GM21737 (cell line): Measurements from ENCODE around the gene POLE.

ENCODE experiments used
- ATAC-seq: cut with Tn5 transposase; IDR thresholded peaks from one replicate; pipeline ENCODE4 v1.9.1; 2021; ENCODE audit warnings: mild to moderate bottlenecking, moderate library complexity; ENCODE audit not compliant: unreplicated experiment

POLE gene

DNA sequence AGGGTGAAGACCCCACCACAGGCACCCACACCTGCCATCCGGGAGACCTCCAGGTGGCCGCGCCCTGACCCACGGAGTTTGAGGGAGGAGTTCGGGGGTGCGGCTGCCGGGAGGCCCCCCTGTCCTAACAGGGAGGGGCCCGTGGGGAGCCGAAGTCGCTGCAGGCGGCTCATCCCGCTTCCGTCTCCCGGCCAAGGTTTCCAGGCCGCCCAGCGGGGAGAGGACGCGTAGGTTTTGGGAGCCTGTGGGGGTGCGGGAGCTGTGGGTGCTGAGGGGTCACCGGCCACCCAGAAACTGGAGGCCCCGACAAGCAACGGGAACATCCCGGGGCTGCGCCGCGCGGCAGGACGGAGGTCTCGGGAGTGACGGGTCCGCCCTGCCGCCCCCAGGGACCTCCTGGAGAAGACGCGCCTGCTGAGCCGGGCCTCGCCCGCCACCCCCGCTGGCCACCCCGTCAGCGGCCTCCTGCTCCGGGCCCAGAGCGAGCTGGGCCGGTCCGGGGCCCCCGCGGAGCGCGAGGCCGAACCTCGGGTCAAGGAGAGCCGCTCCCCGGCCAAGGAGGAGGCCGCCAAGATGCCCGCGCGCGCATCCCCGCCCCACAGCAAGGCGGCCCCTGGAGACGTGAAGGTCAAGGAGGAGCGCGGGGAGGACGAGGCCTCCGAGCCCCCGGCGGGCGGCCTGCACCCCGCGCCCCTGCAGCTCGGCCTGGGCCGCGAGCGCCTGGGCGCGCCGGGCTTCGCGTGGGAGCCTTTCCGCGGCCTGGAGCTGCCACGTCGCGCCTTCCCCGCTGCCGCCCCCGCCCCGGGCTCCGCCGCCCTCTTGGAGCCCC lies 104.3 kb downstream of the POLE start:
- no peak for ATAC-seq

DNA sequence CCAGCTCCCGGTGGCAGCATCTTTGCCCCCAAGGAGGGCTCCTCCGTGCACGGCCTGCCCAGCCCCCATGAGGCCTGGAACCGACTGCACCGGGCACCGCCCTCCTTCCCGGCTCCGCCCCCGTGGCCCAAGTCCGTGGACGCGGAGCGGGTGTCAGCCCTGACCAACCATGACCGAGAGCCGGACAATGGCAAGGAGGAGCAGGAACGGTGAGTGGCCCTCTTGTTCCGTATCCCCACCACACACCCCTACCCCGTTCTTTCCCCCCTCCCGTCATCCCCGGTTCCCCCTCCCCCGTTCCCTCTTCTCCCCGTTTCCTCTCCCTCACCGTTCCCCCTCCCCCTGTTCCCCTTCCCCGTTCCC lies 105.1 kb downstream of the POLE start:
- ATAC-seq, result no peak

DNA sequence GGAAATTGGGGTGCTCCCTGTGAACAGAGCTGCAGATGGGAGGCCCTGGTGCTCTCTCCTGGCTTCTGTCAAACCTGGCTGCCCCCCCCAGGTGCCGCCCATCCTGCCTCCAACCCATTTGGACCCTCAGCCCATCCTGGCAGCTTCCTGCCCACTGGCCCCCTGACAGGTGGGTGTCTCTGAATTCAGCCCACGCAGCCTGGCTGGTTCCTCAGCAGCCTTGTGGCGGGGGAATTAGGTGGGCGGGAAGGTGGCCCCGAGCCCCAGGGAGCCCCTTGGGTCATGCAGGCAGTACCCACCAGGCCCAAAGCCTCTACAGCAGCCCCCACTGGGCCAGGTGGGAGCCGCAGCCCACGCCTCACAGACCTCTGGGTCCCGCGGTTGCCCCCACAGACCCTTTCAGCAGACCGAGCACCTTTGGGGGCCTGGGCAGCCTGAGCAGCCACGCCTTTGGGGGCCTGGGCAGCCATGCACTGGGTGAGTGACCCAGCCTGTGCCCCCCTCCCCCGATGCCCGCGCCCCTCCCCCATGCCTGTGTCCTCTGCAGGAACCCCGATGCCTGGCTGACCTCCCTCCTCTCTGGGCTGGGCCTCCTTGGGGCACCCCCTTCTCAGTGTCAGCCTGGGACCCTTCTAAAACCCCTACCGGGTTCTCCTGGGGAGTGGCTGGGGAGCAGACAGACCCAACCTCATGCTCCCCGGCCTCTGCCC lies 105.6 kb downstream of the POLE start:
- no peak for ATAC-seq

- no peak for ATAC-seq
Observed at GRCh38 chr12:132580701-132581292, 106.3 kb downstream of the POLE start.

GRCh38 chr12:132579744-132580143 lies 107.4 kb downstream of the POLE start:
- no peak for ATAC-seq

DNA sequence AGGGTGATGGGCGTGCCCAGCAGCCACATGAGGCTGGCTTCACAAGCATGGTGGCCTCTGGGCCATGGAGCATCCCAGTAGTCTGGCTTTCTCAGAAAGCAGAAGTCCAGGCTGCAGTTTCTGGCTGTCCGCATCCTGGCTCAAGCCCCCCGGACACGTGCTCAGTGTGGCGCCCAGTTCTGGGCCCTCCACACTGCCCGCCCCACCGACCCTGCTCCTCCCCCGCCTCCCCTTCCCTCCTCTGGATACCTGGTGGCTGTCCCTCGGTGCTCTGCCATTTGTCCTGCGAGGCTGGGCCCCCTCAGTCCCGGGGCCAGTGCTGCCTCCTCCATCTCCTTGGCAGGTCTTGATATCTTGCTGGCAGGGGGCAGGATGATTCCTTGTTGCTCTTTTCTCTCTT lies 108.3 kb downstream of the POLE start:
- ATAC-seq, result no peak

DNA sequence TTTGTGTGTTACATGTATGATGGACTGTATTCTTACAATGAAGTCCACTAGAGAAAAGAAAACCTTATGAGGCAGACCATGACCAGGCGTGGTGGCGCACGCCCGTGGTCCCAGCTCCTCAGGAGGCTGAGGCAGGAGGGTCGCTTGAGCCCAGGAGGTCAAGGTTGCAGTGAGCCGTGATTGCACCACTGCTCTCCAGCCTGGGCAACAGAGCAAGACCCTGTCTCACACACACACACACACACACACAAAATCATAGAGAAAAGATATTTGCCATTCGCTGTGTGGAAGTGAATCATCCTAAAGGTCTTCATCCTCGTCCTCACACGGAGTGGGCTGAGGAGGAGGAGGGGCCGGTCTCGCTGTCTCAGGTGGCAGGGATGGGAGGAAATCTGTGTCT lies 109.0 kb downstream of the POLE start:
- no peak for ATAC-seq

DNA sequence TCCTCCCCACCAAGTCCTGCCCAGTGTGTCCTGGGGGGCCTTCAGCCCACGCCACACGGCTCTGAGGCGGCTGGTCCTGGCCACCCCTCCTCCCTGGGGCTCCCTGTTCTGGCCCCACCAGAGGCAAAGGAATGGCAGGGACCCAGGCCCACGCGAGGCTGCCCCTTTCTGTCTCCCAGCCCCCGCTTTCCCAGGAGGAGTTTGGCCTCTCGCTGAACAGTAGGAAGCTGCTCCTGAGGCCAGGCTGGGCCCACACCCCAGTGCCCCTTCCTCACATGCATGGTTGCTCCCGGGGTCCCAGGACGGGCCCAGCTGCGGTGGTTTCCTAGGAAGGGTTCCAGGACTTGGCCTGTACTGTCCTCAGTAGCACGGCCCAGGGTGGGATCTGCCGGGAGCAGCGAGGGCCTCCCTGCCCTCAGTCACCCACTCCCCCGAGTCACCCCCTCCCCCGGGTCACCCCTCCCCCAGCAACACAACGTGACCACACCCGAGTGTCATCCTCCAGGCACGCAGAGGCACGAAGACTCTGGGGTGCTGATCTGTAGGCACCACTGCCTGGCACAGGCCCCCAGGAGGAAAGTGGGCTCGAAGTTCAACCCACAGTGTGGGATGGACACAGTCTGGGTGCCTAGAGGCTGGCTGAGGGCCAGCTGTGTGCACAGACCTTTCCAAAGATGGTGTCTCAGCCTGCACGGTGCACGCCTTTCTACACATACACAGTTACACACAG lies 109.8 kb downstream of the POLE start:
- no peak for ATAC-seq

GRCh38 chr12:132576701-132577100 lies 110.4 kb downstream of the POLE start:
- ATAC-seq, result no peak

DNA sequence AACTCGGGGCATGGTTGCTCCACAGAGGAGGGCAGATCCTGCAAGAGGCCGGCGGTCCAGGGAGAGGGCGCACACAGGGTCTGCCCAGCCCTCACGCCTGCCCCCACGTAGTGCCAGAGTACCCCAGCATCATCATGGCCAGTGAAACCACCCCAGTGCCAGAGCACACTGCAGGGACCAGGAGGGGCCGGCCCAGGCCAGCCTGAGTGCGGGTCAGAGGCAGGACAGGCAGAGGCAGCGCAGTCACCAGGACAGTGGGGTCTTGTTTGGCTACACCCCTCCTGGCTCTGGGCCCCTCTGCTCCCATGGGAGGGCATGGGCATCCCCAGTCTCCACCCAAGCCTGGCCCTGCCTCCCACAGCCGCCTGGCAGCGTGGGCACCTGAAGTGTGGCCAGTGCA lies 111.5 kb downstream of the POLE start:
- no peak for ATAC-seq

DNA sequence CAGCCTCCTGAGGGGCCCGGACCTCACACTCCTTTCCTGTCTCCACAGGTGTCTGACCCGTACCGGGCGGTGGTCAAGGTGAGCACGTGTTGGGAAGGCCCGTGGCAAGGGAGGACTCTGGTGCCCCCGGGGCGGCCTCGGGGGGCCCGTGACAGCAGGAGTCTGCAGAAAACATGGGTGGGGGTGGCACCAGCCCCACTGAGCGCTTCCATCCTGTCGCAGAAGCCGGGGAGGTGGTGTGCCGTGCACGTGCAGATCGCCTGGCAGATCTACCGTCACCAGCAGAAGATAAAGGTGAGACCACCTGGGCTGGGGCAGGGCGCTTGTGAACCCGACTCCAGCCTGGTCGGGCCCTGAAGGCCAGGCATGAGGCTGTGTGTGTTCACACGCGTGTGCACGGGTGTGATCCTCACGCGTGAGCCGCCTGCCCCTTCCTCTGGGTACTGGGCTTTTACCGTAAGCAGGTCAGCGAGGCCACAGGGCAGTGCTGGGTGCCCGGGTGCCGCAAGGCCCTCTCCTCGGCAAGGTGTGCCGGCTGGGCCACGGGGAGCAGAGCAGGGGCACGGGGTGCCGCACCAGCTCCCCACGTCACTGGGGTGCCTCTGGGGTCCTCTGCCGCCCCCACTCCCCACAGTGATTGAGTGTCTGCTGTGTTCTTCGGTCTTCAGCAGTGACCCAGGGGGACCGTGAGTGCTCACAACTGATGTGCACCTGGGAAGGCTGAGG lies 112.7 kb downstream of the POLE start:
- ATAC-seq, result no peak
